Retinal pigment epithelial cell (primary cell): ENCODE measurements around the gene SRRM1.

Experiments used
- DNase-seq: peaks from one replicate; pipeline ENCODE4 v3.0.0-alpha.2; 2010; ENCODE audit warnings: low read depth
- H3K4me3 ChIP-seq: 2 replicates; pipeline ENCODE4 v1.5.1; 2011; ENCODE audit warnings: mild to moderate bottlenecking, low read length, control low read depth, moderate library complexity
- CTCF ChIP-seq: conservative IDR thresholded peaks from 2 replicates; pipeline ENCODE4 v1.5.1; 2011; ENCODE audit warnings: low read depth, low read length, control low read depth, inconsistent platforms

Gene SRRM1

GRCh38 chr1:24606621-24607020, 36.5 kb upstream of the SRRM1 start:
- no peak overlapping the region for H3K4me3 ChIP-seq
- DNase-seq: no peak
- TF ChIP-seq CTCF: no peak

DNA sequence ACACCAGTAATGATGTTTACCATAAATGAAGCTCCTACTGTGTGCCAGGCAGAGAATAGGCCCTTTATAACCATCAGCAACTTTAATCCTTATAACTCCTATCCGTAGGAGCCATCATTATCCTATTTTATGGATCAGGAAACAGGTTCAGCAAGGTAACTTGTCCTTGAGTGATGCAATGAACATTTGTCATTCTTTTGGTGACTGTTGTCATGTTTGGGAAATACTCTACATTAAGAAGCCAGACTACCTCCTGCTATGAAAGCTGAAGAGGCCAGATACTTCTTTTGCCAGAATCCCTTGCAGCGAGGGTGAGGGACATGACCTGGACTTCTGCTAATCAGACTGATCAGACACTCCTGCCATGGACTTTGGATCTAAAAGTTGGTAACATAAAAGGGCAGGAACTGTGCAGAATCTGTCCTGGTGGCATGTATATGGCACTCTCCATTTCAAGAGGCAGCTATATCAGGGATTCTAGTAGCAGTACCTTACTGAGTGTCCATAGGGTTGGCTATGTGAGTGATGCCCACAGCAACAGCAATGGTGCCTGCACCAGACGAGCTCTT, 33.1 kb upstream of the SRRM1 start:
- TF ChIP-seq CTCF: no peak
- no peak for DNase-seq
- H3K4me3 ChIP-seq: no peak overlapping the region

GRCh38 chr1:24619376-24619775, 23.7 kb upstream of the SRRM1 start:
- no peak for DNase-seq
- no peak overlapping the region for H3K4me3 ChIP-seq
- TF ChIP-seq CTCF: no peak

DNA sequence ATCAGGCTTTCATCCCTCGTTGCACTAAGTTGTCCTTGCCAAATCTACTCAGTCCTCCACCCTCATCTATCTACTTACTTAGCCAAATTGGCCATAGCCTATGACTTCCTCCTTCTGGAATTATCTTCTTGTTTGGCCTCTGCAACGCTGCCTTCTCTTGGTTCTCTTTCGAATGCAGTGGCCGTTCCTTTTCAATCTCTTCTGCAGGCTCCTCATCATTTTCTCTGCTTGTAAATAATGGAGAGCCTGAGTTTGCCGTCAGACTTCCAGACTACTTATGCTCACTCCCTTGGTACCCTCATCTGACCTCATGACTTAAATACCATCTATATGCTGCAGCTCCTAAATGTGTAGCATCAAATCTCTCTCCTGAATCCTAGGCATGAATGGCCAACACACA, 22.4 kb upstream of the SRRM1 start:
- DNase-seq: no peak
- TF ChIP-seq CTCF: no peak
- H3K4me3 ChIP-seq: no peak overlapping the region

DNA sequence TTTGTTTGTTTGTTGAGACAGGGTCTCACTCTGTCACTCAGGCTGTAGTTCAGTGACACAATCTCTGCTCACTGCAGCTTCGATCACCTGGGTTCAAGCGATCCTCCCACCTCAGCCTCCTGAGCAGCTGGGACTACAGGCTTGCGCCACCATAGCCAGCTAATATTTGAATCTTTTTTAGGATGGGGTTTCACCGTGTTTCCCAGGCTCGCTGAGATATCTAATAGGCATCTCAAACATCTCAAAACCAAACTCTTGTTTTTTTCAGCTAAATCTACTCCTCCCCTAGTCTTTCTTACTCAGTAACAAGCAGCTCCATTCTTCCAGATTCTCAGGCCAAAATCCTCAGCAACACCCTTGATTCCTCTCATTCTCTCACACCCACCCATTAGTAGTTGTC, 22.0 kb upstream of the SRRM1 start:
- DNase-seq: no peak
- no peak for TF ChIP-seq CTCF
- H3K4me3 ChIP-seq: no peak overlapping the region

- H3K4me3 ChIP-seq: no peak overlapping the region
- DNase-seq: no peak
- TF ChIP-seq CTCF: no peak
These were observed 20.9 kb upstream of the SRRM1 start for GRCh38 chr1:24622218-24622617.

DNA sequence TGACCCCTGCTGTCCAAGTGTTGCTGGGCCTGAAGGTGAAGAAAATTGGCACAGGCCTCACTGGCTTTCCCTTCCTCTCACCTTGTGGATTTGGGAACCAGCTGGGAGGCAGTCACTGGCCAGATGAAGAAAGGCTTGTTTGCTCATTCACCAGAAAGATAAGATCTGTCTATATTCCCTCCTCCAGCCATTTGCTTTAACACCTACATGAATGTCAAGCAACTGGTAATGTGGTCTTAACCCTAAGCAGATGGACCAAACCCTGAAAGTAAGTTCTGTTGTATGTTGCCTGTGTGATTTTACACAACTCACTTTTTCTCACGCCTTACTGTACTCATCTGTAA, 10.3 kb upstream of the SRRM1 start:
- no peak for TF ChIP-seq CTCF
- DNase-seq: no peak
- H3K4me3 ChIP-seq: no peak overlapping the region
